HG03457 (cell line): Measurements from ENCODE around the gene CDKN1A.

Experiments
- ATAC-seq: cut with Tn5 transposase; IDR thresholded peaks from one replicate; pipeline ENCODE4 v1.9.1; 2021; ENCODE audit warnings: moderate number of reproducible peaks; ENCODE audit not compliant: unreplicated experiment

The CDKN1A gene

GRCh38 chr6:36655085-36655724 lies 23.3 kb upstream of the CDKN1A start:
- ATAC-seq = no peak

GRCh38 chr6:36656441-36656840 lies 22.1 kb upstream of the CDKN1A start:
- ATAC-seq = no peak

GRCh38 chr6:36657271-36657670 lies 21.2 kb upstream of the CDKN1A start:
- no peak for ATAC-seq

- ATAC-seq = no peak
Measured at GRCh38 chr6:36657942-36658544, 20.5 kb upstream of the CDKN1A start.

GRCh38 chr6:36659271-36659670 lies 19.2 kb upstream of the CDKN1A start:
- no peak for ATAC-seq

- ATAC-seq = no peak
Measured at GRCh38 chr6:36660771-36661471, 17.6 kb upstream of the CDKN1A start.

GRCh38 chr6:36662380-36662779 lies 16.1 kb upstream of the CDKN1A start:
- no peak for ATAC-seq

GRCh38 chr6:36662827-36663256 lies 15.7 kb upstream of the CDKN1A start:
- no peak for ATAC-seq

GRCh38 chr6:36663504-36664446 lies 14.7 kb upstream of the CDKN1A start:
- ATAC-seq = no peak

- no peak for ATAC-seq
Measured at GRCh38 chr6:36665180-36665579, 13.3 kb upstream of the CDKN1A start.

GRCh38 chr6:36666287-36666686 lies 12.2 kb upstream of the CDKN1A start:
- no peak for ATAC-seq

- ATAC-seq = peak; percentile 53
Measured at GRCh38 chr6:36666826-36667591, 11.5 kb upstream of the CDKN1A start.

GRCh38 chr6:36668591-36668990 lies 9.9 kb upstream of the CDKN1A start:
- ATAC-seq = no peak

- no peak for ATAC-seq
Measured at GRCh38 chr6:36669002-36669401, 9.5 kb upstream of the CDKN1A start.

GRCh38 chr6:36670271-36670670 lies 8.2 kb upstream of the CDKN1A start:
- no peak for ATAC-seq

- ATAC-seq = no peak
Measured at GRCh38 chr6:36671687-36672375, 6.7 kb upstream of the CDKN1A start.

GRCh38 chr6:36673882-36674281 lies 4.6 kb upstream of the CDKN1A start:
- no peak for ATAC-seq

- no peak for ATAC-seq
Measured at GRCh38 chr6:36674942-36675341, 3.6 kb upstream of the CDKN1A start.

GRCh38 chr6:36676141-36677058 lies 2.1 kb upstream of the CDKN1A start:
- no peak for ATAC-seq
